Right kidney (tissue), 1 donor: ENCODE results near the gene PRKCE.
A peak's percentile ranks its signal among the peaks of the same experiment; 100 is the strongest.

ENCODE experiments used
- DNase-seq: peaks from one replicate; pipeline ENCODE4 v3.0.0-alpha.2; 2016

The PRKCE gene

DNA sequence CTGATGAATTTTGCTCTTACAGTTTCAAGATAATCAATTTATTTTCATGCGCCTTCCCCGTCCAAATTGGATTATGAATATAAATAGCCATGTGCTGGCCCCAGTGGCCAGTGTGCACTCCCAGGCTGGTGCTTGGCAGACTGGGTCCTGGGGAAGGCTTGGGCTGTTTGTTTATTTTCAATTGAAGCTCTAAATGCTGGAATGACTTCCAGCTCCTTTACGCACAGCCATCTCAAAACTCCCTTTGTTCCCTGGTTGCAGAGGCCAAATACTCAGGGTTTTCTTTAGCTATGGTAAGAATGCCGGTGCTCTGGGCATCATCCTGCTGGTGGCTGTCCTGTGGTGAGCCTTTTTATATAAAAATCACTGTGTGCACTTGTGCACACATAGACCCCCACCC lies 131.5 kb downstream of the PRKCE start:
- no peak for DNase-seq

DNA sequence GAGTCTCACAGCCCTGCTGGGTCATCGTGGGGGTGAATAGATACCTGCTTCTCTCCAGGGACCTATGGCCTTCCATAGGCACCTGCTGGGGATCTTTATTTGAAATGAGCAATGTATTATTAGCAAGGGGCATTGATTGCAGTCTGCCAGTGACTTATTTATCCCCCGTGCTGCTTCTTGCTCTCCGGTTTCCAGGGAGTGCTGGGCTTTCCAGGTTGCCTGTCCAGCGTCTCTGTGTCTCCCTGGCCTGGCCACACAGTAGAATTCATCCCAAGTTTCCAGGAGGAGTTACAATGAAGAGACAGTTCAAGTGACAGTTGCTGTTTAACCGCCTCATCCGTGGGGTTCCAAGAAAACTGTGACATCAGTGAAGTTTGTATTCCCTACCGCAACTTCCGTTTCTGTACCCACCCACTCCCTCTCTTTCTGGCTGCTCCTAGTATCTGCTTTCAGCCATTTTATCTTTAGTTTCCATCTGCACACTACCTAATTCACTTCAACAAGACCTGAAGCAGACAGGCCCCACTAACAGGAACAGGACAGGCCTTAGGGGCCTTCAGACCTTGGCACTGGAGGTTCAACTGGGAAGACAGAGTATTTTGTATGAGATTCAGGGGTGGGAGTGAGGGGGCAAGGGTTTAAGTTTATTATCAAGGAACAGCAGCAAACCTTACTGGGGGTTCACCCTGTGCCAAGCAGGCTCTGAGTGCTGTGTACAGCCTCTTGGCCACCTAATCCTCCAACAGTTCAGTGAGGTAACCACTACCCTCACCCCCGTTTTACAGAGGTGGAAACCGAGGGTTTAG lies 134.8 kb downstream of the PRKCE start:
- DNase-seq: no peak

DNA sequence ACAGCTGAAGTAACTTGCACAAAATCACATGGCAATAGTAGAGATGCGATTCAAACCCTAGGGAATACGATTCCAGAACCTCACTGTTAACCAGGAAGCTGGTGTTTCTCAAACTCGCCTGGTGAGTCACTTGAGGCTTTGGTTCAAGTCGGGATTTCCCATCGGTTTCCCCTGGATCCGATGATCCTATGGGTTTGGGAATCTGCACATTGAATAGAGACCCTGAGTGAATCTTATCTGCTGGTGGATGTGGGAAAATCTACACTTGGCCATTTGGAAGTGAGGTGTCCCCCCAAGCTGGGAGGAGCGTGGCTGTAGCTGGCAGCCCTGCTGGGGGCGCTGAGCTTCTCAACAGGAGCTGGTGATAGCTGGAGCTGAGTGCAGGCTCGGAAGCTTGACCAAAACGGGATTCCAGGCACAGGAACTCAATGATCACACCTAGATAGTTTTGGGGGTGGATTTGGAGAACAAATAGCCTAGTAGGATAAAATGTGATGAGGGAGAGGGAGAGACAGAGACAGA lies 135.4 kb downstream of the PRKCE start:
- no peak for DNase-seq

DNA sequence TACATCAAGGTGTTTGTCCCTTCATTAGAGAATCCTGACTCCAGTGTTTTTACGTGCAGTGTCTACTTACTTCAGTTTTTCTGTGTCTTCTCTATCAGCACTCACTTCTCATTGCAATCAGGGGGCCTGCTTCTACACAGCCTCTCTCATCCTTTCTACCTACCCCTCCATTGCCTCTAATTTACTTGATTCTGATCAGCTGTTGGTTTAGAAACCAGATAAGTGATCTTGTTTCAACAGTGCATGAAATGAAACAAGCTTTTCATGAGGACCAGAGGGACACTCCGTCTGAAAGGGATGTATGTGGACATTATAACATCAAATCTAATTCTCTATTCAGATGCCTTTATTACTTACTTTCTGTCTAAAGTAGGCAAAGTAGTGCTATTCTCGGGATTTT lies 136.9 kb downstream of the PRKCE start:
- DNase-seq: no peak

DNA sequence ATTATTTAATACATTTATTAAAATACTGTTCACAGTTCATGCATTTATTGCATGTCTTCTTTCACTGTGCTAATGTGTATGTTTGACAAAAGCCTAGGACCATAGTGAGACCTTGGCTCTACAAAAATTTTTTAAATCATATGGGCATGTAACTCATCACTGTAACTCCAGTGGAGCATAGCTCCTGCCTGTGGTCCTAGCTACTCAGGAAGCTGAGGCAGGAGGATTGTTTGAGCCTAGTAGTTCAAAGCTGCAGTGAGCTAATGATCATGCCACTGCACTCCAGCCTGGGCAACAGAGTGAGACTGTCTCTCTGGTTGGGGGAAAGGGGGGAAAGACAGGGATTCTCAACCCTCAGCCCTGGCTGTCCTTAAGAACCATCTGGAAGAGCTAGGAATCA lies 137.8 kb downstream of the PRKCE start:
- DNase-seq: no peak

DNA sequence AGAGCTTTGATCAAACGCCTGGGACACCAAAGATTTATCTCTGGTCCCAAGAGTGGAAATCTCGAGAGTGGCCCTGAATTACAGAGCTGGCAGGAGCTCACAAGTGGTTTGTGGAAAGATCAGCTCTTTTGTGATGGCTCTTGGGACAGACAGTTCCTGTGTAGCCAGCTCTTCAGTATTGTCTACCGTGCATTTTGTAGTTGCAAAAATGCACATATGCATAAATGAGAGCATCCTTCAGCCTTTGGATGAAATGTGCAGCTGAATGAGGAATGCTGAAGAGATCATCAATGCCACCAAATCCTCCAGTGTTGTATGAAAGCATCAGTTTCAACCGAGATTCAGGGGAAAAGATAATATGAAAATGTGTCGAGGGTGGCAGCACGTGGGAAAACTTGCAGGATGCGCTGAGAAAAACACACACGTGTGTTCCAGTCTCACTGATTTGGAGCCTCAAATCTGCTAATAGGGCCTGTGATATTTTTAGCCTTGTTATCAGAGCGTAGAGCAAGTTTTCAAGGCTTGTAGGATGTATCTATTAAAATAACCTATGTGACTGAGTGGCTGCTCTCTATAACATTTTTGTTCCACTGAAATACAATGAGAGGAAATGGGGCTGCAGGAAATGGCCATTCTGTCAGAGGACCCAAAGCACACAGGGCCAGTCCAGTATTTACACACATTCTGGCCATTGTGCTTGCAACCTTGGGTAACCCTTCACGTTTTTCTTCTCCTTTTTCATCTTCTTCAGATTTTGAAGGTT lies 138.7 kb downstream of the PRKCE start:
- DNase-seq: no peak

DNA sequence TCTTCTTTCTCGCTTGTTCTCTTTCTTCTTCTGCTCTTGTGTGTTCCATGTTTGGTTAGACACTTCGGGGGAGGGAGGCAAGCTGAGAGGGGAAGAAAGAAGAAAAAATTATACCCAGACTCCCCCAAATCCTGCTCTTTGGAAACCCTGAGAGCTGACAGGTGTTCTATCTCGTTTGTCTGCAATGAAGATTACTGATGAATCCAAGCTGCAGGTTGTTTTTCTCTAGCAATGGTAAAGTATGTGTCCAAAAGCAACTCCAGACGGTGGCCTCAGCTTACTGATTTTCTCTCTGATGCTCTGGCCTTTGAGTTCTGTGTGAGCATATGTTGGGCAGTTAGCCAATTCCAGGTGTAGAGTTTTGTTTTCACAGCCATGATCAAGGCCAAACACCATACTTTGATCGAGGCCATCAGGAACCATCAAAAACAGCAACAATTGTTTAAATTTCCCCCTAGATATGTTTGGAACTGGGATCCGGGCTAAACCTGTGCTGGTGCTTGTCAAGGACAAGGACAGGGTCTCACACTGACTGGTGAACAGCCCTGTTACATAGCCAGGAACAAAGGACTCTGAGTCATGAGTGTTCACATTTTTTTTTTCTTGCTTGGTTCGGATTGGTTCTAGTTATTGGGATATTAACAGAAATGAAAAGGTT lies 142.0 kb downstream of the PRKCE start:
- no peak for DNase-seq

DNA sequence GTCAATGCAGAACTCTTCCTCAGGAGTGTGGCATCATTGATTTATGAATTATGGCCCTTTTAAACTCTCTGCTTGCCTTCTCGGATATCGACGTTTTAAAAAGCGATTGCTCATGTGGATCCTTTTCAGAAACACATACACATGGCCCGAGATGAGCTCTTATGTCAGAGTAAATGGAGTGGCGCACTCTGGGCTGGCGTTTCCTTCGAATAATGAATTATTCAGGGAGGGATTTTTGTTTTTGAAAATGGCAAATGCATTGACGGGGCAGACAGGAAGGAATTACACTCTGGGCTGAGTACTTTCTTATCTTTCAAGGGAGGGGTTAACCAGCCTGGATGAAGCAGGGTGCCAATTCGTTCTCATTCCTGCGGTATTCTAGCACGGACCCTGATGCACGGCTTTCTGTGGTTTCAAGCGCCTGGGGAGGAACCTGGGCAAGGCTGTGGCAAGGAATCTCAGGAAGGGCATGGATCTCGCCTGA lies 142.7 kb downstream of the PRKCE start:
- DNase-seq: no peak

DNA sequence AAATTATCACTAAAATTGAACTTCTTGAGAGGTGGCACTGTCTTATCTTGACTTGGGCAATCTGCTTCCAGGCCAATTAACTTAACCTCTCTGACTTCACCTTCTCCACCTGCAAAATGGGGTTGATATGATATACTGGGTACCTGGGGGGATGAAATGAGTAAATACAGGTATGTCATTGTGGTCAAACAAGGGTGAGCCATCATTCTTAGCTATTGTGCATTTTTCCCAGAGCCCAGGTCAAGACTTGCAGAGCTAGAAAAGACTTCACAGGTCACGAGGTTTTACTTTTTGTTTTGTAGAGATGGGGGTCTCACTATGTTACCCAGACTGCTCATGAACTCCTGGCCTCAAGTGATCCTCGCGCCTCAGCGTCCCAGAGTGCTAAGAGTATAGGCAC lies 145.0 kb downstream of the PRKCE start:
- no peak for DNase-seq

DNA sequence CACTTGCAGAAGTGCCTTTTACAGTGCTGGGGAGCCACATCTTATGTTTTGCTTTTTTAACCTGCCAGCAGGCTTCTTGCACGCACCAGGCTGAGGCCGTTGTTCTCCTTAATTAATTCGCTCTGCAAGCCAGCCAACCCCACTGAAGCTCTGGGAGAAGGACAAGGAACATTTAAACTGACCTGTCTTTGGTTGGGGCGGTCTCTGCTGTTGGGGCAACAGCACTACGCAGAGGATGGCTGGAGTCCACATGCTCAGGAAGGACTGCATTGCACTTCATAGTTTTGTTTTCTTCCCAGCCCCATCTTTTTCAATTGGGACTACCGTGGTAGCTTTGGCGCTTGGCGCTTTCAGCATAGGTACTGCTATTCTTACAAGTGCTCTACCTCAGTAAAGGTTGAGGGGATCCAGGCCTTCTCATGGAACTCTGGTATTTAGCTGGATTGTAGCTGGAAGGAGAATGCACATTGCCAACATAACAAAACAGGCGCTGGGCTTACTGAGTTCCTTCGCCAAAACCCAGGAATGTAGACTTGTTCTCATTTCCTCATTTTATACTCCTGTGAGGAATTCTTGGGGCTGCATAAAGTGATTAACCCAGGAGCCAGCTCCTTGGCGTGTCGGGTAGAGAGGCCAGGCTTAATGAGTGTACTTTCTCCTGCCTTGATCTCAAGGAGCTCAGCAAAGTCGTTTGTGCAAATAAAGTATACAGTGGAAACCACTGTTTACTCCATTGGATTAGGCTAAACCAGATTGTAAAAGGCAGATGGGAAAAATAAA lies 146.2 kb downstream of the PRKCE start:
- DNase-seq: no peak

DNA sequence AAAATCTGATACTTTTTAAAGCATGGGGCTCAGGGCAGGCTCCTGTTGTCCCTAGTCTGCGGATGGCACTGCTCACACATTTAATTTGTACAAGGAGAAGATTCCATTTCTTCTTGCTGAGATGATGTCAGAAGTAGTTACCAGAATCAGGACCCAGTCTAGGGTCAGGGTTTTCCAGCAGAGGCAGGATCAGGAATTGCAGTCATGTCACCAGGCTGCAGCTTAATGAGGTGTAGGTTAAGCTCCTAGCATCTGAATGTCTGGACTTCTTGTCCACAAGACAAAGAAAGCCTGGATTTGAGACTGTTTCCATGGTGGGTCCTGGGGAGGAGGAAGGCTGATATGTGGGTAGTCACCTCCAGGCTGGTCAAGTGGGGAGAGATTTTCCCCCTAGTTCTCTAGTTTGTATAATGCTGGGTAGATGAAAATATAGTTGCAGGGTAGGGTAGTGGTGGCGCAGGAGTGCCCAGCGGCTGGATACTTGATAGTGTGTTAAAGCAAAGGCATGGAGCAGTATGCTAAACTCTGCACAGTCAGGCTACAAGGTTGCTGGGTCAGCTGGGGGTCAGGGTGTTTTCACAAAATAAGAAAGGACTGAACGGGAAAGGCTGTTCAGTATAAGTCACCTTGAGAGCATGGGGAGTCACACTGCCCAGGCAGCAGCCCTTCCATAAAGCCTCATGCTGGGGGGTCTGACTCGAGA lies 148.4 kb downstream of the PRKCE start:
- no peak for DNase-seq

DNA sequence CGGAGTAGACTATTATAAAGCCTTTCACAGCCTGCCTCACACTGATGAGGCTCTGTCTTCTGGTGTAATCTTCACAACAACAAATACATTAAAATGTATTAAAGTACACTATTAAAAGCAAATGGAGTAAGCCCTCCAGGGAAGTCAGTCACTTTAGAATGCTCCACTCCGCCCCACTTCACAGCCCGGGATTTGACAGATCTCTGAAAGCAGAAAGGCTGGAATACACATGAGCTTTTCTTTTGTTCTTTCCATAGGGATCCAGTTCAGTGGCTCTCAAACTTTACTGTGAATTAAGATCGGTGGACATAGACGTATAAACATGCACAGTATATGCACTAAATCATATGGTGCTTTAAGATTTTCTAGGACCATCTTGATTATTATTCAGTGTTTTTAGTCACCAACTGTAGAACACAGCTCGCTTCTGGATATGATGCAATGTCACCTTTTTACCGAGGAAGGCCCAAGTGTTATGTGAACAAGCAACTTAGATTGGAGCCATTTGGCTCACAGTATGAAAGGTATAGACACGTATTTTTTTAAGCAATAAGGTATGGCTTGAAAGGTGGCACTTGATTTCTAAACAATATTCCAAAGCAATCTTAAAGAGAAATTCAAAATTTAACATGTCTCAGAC lies 151.1 kb downstream of the PRKCE start:
- DNase-seq: no peak

DNA sequence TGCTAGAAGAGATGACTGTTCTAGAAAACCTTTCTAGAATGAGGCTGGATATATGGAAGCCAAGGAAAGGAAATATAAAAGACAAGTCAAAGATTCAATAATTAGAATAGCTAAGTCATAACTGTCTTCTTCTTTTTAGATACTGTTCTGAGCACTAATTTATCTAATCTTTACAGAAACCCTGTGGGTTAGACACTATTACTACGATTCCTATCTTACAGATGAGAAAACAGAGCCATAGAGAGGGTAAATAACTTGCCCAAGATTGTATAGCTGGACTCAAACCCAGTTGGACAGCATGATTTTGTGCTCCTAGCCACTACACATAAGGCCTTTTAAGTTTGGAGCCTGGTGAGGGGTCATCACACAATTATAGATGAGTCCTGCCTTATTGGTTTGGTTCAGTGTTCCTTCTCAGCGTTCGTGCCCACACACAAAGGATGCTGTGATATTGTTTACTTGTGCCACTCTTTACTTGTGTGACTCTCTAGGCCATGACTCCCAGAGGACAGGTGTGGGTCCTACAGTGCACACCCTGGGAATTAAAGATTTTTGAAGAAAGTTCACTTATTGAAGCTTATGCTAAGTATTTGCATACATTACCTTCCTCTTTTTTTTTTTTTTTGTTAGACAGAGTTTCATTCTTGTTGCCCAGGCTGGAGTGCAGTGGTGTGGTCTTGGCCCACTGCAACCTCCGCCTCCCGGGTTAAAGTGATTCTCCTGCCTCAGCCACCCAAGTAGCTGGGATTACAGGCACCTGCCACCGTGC lies 153.7 kb downstream of the PRKCE start:
- DNase-seq: no peak

DNA sequence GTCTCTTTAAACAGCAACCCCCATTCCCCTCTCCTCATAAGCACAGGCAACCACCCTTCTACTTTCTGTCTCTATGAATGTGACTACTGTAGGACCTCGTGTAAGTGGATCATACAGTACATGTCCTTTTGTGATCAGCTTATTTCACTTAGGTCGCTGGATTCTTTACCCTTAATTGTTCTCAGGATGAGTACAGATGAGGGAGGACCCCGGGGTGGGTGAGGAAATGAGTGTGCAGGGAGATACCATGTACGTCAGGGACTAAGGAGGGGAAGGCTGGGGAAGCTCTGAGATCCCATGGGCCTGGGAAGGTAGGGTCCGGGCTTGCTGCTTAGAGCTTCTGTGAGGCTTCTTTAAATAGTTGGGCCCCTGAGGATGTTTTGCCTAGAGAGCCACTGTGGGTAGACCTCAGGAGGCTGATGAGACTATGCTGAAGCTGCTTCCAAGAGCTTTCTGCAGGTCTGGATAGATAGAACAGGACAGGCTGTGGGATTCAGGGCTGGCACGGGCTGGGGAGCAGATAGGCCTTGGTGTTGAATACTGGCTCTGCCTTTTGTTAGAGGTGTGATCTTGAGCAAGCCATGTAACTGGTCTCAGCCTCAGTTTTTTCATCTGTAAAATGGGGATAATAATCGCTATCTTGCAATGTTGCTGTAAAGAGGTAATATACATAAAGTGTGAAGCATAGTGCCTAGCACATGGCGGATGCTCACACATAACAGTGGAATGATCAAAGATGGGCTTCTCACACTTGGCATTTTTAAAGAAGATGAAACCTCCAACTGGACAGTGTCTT lies 155.3 kb downstream of the PRKCE start:
- DNase-seq: no peak

DNA sequence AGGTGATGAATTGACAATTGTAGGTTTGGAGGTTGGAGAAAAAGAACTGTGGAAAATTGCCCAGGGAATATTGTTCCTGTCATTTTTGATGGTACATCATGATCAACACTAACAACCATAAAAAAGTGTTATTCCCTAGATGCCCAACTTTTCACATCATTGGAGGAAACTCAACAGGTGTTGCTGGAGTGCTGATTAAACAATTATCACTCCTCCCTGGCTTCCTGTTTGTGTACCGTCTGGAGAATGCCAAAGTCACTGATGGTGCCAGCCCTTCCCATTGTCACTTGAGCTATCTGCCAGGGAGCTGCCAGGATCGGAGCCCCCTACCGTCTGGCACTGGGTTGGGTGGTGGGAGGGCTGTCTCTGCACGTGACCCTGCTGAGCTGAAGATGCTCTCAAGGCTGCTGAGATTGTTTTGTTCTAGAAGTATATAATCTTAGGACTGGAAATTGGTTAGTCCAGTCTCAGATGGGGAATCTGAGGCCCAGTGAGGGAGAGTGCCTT lies 156.9 kb downstream of the PRKCE start:
- no peak for DNase-seq

DNA sequence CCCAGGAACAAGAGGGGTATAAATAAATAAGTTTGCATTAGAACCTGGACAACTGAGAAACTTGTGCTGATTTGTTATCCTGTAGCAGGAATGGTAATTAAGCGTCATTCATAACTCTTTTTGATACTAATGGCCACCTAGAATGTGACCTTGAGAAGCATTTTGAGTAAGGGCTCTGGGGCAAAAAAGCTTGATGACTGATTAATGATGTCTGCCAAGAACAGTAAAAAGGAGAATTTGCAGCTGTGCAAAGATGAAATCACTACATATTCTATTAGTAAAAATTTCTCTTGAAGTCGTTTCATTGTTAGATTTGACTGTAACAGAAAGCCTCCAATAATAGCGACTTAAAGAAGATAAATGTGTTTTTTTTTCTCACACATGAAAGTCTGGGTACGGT lies 157.7 kb downstream of the PRKCE start:
- DNase-seq: no peak

DNA sequence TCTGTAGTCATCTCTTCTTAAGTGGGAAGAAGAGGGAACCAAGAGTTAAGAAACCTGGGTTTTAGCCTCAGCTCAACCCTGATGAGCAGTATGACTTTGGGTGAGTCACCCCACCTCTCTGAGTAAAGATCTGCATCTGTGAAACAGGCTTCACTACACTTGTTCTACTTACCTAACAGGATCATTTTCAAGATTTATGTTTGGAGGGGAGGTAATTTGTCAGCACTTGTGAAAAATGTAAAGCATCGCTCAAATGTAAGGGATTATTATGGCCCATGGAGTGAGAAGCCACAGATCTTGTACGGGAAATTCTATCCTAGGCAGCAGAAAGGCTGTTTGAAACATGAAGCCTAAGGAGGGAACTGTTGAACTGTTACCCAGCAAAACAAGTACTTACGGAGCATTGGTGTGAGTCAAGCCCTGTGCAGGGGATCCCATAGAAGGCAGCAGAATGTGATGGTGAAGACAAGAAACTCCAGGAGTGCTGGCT lies 160.6 kb downstream of the PRKCE start:
- DNase-seq: no peak

DNA sequence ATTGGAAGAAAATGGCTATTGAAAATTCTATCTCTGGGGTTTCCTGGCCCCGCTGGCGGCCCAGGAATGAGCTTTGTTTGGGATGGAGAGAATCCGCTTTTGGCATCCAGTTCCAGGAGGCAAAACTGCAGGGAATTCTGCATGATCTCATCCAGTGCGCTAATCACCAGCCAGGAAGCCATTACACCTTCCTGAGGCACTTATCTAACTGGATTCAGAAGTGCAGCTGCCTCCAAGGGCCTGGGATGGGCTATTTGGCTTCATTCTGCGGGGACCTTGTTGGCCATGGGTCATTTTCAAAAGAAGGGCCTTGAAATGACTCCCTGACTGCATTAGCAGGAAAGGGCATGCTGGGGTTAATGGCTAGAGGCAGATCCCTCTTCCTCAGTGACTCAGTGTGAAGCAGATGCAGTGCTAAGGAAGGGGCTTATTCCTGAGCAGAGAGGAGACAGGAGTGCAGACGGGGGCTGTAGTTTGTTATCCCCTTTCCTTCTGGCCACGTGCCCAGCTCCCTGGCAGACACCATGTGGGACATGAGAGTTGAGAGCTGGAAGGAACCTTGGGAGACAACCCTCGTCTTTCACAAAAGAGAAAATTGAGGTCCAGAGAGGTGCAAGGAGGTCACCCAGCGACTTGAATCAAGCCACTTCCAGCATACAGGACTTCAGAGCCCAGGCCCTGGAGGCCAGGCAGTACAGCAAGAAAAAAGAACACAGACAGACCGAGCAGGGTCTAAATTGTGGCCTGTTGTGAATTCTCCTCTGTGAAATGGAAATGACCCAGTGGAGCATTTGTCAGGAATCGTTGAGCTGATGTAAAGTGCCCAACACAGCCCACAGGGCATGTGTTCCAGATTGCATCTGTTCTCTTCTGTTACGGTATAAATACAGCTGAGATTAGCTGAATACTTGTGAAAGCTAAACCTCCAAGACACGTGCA lies 161.8 kb downstream of the PRKCE start:
- DNase-seq: peak; percentile 38
